Fibroblast of lung (primary cell): Measurements from ENCODE around the gene TMPRSS13. TPM values are rescaled to one million over a fixed set of nuclear protein-coding genes. Genes with fewer than 3 reads are reported as not detected.

ENCODE experiments used
- DNase-seq, 2 donors: peaks; one replicate each; pipeline versions ENCODE4 v3.0.0 to v3.0.0-alpha.2; 2010; ENCODE audit warnings: low read depth in 2 of 2
- H2AFZ ChIP-seq: 2 replicates; pipeline ENCODE4 v1.5.1; 2012; ENCODE audit warnings: low read length, control low read depth, inconsistent platforms
- H3K27ac ChIP-seq: 2 replicates; pipeline ENCODE4 v1.5.1; 2011; ENCODE audit warnings: low read length, control low read depth; ENCODE audit not compliant: insufficient read depth
- H3K27me3 ChIP-seq: 2 replicates; pipeline ENCODE4 v1.5.1; 2011; ENCODE audit warnings: mild to moderate bottlenecking, low read length; ENCODE audit not compliant: control insufficient read depth, insufficient read depth
- H3K36me3 ChIP-seq: 2 replicates; pipeline ENCODE4 v1.5.1; 2011; ENCODE audit warnings: low read length; ENCODE audit not compliant: control insufficient read depth, insufficient read depth
- H3K4me1 ChIP-seq: 2 replicates; pipeline ENCODE4 v1.5.1; 2011; ENCODE audit warnings: low read length; ENCODE audit not compliant: control insufficient read depth, insufficient read depth; ENCODE audit errors: extremely low read depth
- H3K4me2 ChIP-seq: 2 replicates; pipeline ENCODE4 v1.5.1; 2011; ENCODE audit warnings: low read length, control low read depth; ENCODE audit not compliant: insufficient read depth; ENCODE audit errors: extremely low read depth
- H3K4me3 ChIP-seq, 4 experiments: fragments of 200-600 bp in 1 of 4; sonication (generic) in 1 of 4; replicated peaks in 1 of 4; 2 replicates each; pipeline ENCODE4 v1.5.1; 2011 to 2016; ENCODE audit warnings: low read length in 4 of 4, low read depth in 3 of 4, mild to moderate bottlenecking in 3 of 4, control low read depth in 2 of 4, inconsistent platforms in 1 of 4, mixed read lengths in 1 of 4; ENCODE audit not compliant: insufficient read depth in 1 of 4; ENCODE audit errors: control extremely low read depth in 1 of 4
- H3K79me2 ChIP-seq: 2 replicates; pipeline ENCODE4 v1.5.1; 2012; ENCODE audit warnings: mild to moderate bottlenecking, low read length, inconsistent platforms; ENCODE audit not compliant: control insufficient read depth, insufficient read depth
- H3K9ac ChIP-seq: 2 replicates; pipeline ENCODE4 v1.5.1; 2011; ENCODE audit warnings: mild to moderate bottlenecking, low read length, control low read depth; ENCODE audit not compliant: insufficient read depth
- H3K9me3 ChIP-seq: 2 replicates; pipeline ENCODE4 v1.5.1; 2012; ENCODE audit warnings: low read depth, low read length; ENCODE audit not compliant: control insufficient read depth, insufficient read depth
- H4K20me1 ChIP-seq: 2 replicates; pipeline ENCODE4 v1.5.1; 2011; ENCODE audit warnings: low read length; ENCODE audit not compliant: control insufficient read depth, insufficient read depth; ENCODE audit errors: extremely low read depth
- CTCF ChIP-seq, 2 donors: IDR thresholded peaks in 1 of 2; conservative IDR thresholded peaks in 1 of 2; 1 replicate in 1 of 2; 2 replicates in 1 of 2; pipeline ENCODE4 v1.5.1; 2011 to 2012; ENCODE audit warnings: low read length in 2 of 2, control low read depth in 1 of 2, inconsistent platforms in 1 of 2, low read depth in 1 of 2, mild to moderate bottlenecking in 1 of 2
- EZH2 ChIP-seq: IDR thresholded peaks from 2 replicates; pipeline ENCODE4 v1.5.1; 2012; ENCODE audit warnings: low read length, control low read depth, mild to moderate bottlenecking; ENCODE audit errors: missing control alignments
- polyA plus RNA-seq, 2 donors: library from polyadenylated mRNA; depleted of rRNA in 1 of 2; stranded (reverse) in 1 of 2; unstranded in 1 of 2; fragments of >200 nt; gene quantifications; 2 replicates each; pipeline ENCODE4 v1.2.1, GENCODE V29; 2011 to 2012; ENCODE audit warnings: missing spikeins in 1 of 2
- total RNA-seq: library from RNA; depleted of rRNA; stranded (reverse); fragments of >200 nt; gene quantifications from 2 replicates; pipeline ENCODE4 v1.2.1, GENCODE V29; 2014

The TMPRSS13 gene
- total and polyA plus RNA-seq, 2 donors (not counting 1 experiment from before 2014, with no cell fraction given), result not detected

- H3K27ac ChIP-seq, result no peak overlapping the region
- TF ChIP-seq CTCF (conservative IDR thresholded peaks at IDR 0.05 in 1 of 2, IDR thresholded peaks at IDR 0.05 in 1 of 2; ENCODE audit: low read depth in 1 of 2, low read length in 2 of 2) (no peak), EZH2 (no peak)
- no peak overlapping the region for H3K4me2 ChIP-seq
- no peaks in the 10 kb centered on the region for H4K20me1 ChIP-seq
- H3K9ac ChIP-seq, result no peak overlapping the region
- peaks cover 6% of the 10 kb centered on the region for H3K27me3 ChIP-seq
- no peak overlapping the region for H3K4me3 ChIP-seq
- no peaks in the 10 kb centered on the region for H3K9me3 ChIP-seq
- no peak overlapping the region for H2AFZ ChIP-seq
- no peaks in the 10 kb centered on the region for H3K4me1 ChIP-seq
- DNase-seq, result no peak
- H3K79me2 ChIP-seq, result no peaks in the 10 kb centered on the region
- no peaks in the 10 kb centered on the region for H3K36me3 ChIP-seq
Observed at GRCh38 chr11:117932426-117932825, 3.2 kb upstream of the TMPRSS13 start.

- no peaks in the 10 kb centered on the region for H3K36me3 ChIP-seq
- no peaks in the 10 kb centered on the region for H3K9me3 ChIP-seq
- TF ChIP-seq EZH2 (no peak), CTCF (conservative IDR thresholded peaks at IDR 0.05 in 1 of 2, IDR thresholded peaks at IDR 0.05 in 1 of 2; ENCODE audit: low read depth in 1 of 2, low read length in 2 of 2) (no peak)
- H4K20me1 ChIP-seq, result no peaks in the 10 kb centered on the region
- H2AFZ ChIP-seq, result no peak overlapping the region
- H3K4me2 ChIP-seq, result no peak overlapping the region
- H3K4me3 ChIP-seq, result no peak overlapping the region
- no peak overlapping the region for H3K27ac ChIP-seq
- no peak overlapping the region for H3K9ac ChIP-seq
- no peaks in the 10 kb centered on the region for H3K4me1 ChIP-seq
- peaks cover 6% of the 10 kb centered on the region for H3K27me3 ChIP-seq
- no peaks in the 10 kb centered on the region for H3K79me2 ChIP-seq
- DNase-seq, result no peak
Observed at GRCh38 chr11:117931971-117932370, 2.8 kb upstream of the TMPRSS13 start.

DNA sequence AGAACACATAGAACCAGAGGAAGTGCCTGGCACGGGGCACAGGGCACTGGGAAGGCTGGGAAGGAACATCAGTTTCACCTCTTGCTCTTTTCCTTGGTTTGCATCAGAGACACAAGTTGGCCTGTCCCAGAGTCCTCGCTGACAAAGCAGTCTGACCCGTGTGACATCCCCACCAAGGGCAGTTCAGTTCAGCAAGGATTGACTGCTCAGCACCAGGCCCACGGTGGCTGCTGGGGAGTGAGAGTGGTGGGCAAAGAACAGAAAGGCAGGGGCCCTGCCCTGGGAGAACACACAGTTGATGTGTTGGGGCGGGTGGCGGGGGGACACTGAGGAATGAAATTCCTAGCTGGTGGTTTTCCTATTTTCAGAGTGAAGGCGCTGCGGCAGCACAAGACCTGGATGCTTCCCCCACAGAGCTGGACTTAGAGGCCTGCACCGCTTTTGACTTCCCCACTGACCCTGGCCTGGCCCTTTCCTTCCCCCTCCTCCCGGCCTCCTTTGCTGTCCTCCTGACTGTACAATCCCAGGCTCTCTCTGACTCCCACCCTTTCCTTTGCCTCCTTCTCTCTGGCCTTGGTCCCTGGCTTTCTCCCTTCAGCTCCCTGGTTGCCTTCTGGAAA is 2.2 kb upstream of the TMPRSS13 start:
- Histone ChIP-seq H3K9me3 (no peaks in the 10 kb centered on the region), H3K27ac (no peak overlapping the region), H4K20me1 (no peaks in the 10 kb centered on the region), H3K9ac (no peak overlapping the region), H3K79me2 (no peaks in the 10 kb centered on the region), H3K4me2 (no peak overlapping the region), H3K4me3 (no peak overlapping the region), H3K27me3 (peaks cover 6% of the 10 kb centered on the region), H3K4me1 (no peaks in the 10 kb centered on the region), H2AFZ (no peak overlapping the region), H3K36me3 (no peaks in the 10 kb centered on the region)
- no peak for TF ChIP-seq CTCF (conservative IDR thresholded peaks at IDR 0.05 in 1 of 2, IDR thresholded peaks at IDR 0.05 in 1 of 2; ENCODE audit: low read depth in 1 of 2, low read length in 2 of 2)
- no peak for TF ChIP-seq EZH2
- DNase-seq, result no peak
